SK-N-MC (cell line): ENCODE data around the gene C1S.
"Not testable (repeated sequence)": the region's sequence is repeated elsewhere in the genome, so short reads cannot be mapped to it uniquely, and the experiment has no call there.

Experiments used
- EZH2 ChIP-seq: fragments of 200-600 bp; sonication (generic); IDR thresholded peaks from one replicate; pipeline ENCODE4 v1.6.1; 2017; ENCODE audit warnings: antibody characterized with exemption
- FOXP2 ChIP-seq: optimal IDR thresholded peaks from 2 replicates; pipeline ENCODE3; 2011; ENCODE audit warnings: mild to moderate bottlenecking, moderate library complexity; ENCODE audit not compliant: insufficient read depth; ENCODE audit errors: extremely low read length, control extremely low read depth
- POLR2AphosphoS5 ChIP-seq: IDR thresholded peaks from 2 replicates; pipeline ENCODE4 v1.6.1; 2012; ENCODE audit warnings: mild to moderate bottlenecking, low read depth, low read length, borderline replicate concordance

DNA sequence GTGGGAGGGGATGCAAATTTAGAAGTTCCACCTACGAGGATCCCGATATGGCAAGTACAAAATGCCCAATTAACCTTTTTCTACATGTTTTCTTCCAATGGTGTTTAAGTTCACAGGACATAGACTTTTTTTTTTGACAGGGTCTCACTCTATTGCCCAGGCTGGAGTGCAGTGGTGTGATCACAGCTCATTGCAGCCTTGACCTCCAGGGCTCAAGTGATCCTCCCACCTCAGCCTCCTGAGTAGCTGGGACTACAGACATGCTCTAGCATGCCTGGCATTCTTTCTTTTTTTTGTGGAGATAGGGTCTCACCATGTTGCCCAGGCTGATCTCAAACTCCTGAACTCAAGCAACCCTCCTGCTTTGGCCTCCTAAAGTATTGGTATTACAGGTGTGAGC is 4.8 kb upstream of the C1S start:
- not testable (repeated sequence) for TF ChIP-seq EZH2, POLR2AphosphoS5, FOXP2
